ENCODE measurements around the gene FAM3D. TPM values are rescaled to one million over a fixed set of nuclear protein-coding genes. Genes with fewer than 3 reads are reported as not detected.

The FAM3D gene
- total RNA-seq, 6 experiments from 2014 or later: not detected

DNA sequence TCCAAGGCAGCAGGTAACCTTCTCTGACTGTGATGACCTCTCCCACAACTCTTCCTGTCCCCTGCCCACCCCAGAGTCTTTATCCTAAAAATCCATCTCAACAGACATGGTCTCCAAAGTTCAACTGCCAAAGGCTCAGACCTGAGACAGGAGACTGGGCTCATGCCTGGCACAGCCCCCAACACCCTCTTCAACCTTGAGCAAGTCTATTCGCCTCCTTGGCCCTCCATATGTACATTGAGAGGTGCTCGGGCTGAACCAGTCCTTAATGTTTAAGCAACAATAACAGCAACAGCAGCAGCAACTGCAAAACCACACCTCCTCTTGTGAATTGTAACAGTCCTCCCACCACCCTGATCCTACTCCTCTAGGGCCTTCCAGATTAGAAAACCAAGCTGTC lies 9.9 kb downstream of the FAM3D start:
- DNase-seq: no peak
- 75% methylated on average over 1 of the region's 2 CpGs for WGBS (ENCODE audit: insufficient coverage, low coverage, low lambda C conversion rate, missing lambda C conversion rate)

DNA sequence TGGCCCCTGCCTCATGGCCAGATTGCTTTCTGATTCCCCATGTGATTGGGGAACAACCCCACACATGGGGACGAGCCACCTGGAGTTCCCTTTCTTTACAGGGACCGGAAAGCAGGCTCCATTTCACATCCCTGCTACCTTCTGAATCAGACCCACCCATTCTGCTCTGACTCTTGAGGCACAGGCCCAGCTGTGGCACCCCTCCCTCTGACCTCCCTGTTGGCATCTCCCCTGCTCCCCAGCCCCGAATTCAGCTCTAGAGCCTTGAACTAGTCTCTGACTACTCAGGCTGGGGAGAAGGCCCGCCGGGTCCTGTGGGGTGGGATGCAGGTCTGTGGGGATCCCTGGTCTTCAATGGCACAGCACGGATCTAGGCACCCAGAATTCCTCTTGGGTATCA lies 12.1 kb downstream of the FAM3D start:
- Histone ChIP-seq H3K9me3 (no peaks in the 10 kb centered on the region), H3K27ac (no peak overlapping the region), H3K4me1 (no peaks in the 10 kb centered on the region), H3K36me3 (no peaks in the 10 kb centered on the region), H3K4me3 (no peak overlapping the region), H3K27me3 (no peaks in the 10 kb centered on the region)
- no peak for ATAC-seq
- intact Hi-C loops (cut with DNase I): no loop called here
- DNase-seq: no peak
- WGBS (ENCODE audit: insufficient coverage, low coverage, low lambda C conversion rate, missing lambda C conversion rate): 73% methylated on average over 2 of the region's 6 CpGs
- TF ChIP-seq, protein P1, sequence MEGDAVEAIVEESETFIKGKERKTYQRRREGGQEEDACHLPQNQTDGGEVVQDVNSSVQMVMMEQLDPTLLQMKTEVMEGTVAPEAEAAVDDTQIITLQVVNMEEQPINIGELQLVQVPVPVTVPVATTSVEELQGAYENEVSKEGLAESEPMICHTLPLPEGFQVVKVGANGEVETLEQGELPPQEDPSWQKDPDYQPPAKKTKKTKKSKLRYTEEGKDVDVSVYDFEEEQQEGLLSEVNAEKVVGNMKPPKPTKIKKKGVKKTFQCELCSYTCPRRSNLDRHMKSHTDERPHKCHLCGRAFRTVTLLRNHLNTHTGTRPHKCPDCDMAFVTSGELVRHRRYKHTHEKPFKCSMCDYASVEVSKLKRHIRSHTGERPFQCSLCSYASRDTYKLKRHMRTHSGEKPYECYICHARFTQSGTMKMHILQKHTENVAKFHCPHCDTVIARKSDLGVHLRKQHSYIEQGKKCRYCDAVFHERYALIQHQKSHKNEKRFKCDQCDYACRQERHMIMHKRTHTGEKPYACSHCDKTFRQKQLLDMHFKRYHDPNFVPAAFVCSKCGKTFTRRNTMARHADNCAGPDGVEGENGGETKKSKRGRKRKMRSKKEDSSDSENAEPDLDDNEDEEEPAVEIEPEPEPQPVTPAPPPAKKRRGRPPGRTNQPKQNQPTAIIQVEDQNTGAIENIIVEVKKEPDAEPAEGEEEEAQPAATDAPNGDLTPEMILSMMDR (IDR thresholded peaks at IDR 0.05): no peak
- TF ChIP-seq POLR2A (IDR thresholded peaks at IDR 0.05): no peak

More for the DNA sequence above, 9.9 kb downstream of the FAM3D start:
- H3K27me3 ChIP-seq: no peaks in the 10 kb centered on the region
- no peaks in the 10 kb centered on the region for H3K36me3 ChIP-seq
- no peaks in the 10 kb centered on the region for H3K9me3 ChIP-seq
- H3K4me1 ChIP-seq: no peaks in the 10 kb centered on the region
- no peak overlapping the region for H3K4me3 ChIP-seq
- no peak for TF ChIP-seq POLR2A (IDR thresholded peaks at IDR 0.05)
- TF ChIP-seq, protein P1 (IDR thresholded peaks at IDR 0.05): no peak
- intact Hi-C loops (cut with DNase I): no loop called here
- no peak for ATAC-seq
- H3K27ac ChIP-seq: no peak overlapping the region

DNA sequence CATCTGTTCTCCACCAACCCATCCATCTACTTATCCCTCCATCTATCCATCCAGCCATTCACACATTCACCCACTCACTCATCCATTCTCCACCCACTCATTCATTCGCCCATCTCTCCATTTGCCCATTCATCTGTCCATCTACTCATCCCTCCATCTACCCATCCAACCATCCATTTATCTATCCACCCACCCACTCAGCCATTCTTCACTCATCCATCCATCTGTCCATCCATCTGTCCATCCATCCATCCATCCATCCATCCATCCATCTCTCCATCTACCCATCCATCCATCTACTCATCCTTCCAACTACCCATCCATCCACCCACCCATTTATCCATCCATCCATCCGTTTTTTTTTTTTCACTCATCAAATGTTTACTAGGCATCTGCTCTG lies 13.9 kb downstream of the FAM3D start:
- ATAC-seq (no peak), DNase-seq (no peak)
- H3K4me3 ChIP-seq: no peak overlapping the region
- TF ChIP-seq, protein P1 (IDR thresholded peaks at IDR 0.05): no peak
- no peak for TF ChIP-seq POLR2A (IDR thresholded peaks at IDR 0.05)
- no peaks in the 10 kb centered on the region for H3K4me1 ChIP-seq
- no peaks in the 10 kb centered on the region for H3K27me3 ChIP-seq
- no peak overlapping the region for H3K27ac ChIP-seq
- 32% methylated on average over 2 of the region's 2 CpGs for WGBS (ENCODE audit: insufficient coverage, low coverage, low lambda C conversion rate, missing lambda C conversion rate)
- intact Hi-C loops (cut with DNase I): no loop called here
- no peaks in the 10 kb centered on the region for H3K9me3 ChIP-seq
- H3K36me3 ChIP-seq: no peaks in the 10 kb centered on the region

DNA sequence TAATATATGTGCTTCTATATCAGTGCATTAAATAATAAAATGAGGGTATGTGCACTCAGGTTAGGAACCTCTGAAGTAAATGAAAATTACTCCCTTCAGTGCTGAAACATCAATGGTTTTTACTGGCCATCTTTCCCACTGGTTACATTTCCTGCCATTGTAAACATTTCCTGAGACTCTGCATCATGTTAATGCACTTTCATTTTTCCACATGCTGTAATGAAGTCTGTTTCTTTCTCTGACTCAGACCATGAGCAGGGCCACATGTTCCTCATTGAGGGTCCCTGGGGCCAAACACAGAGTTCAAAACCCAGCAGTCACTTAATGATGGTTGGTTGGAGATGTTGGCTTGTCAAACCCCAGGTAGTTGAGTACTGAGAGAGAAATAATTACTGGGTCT lies 15.3 kb downstream of the FAM3D start:
- TF ChIP-seq, protein P1 (IDR thresholded peaks at IDR 0.05): no peak
- ATAC-seq: peak in 1 of 4 donors; percentile 45
- no peak for DNase-seq
- Histone ChIP-seq H3K27ac (no peak overlapping the region), H3K36me3 (no peaks in the 10 kb centered on the region), H3K4me3 (no peak overlapping the region), H3K27me3 (no peaks in the 10 kb centered on the region), H3K4me1 (no peaks in the 10 kb centered on the region), H3K9me3 (no peaks in the 10 kb centered on the region)
- intact Hi-C loops (cut with DNase I): no loop called here
